PFSK-1 (cell line): ENCODE data around the gene SLC44A1.

Experiments
- FOXP2 ChIP-seq: optimal IDR thresholded peaks from 2 replicates; pipeline ENCODE3; 2011; ENCODE audit warnings: borderline replicate concordance, control low read depth, inconsistent platforms; ENCODE audit not compliant: insufficient read depth; ENCODE audit errors: extremely low read length, extremely low read depth
- POLR2AphosphoS5 ChIP-seq: IDR thresholded peaks from 2 replicates; pipeline ENCODE4 v1.6.1; 2012; ENCODE audit warnings: low read depth, mild to moderate bottlenecking, control low read depth, low read length, moderate library complexity
- REST ChIP-seq, 2 experiments: IDR thresholded peaks; 2 replicates each; pipeline versions ENCODE4 v1.6.1 to v1.8.0; 2011 to 2012; ENCODE audit warnings: low read depth in 2 of 2, low read length in 2 of 2, control low read depth in 1 of 2, inconsistent platforms in 1 of 2, mild to moderate bottlenecking in 1 of 2, moderate library complexity in 1 of 2; ENCODE audit not compliant: insufficient read depth in 1 of 2
- SIN3A ChIP-seq: IDR thresholded peaks from 2 replicates; pipeline ENCODE4 v1.6.1; 2012; ENCODE audit warnings: mild to moderate bottlenecking, low read length, moderate library complexity, borderline replicate concordance; ENCODE audit not compliant: insufficient read depth
- TAF1 ChIP-seq: IDR thresholded peaks from 2 replicates; pipeline ENCODE4 v1.6.1; 2012; ENCODE audit warnings: low read length, control low read depth, borderline replicate concordance; ENCODE audit not compliant: insufficient read depth

GRCh38 chr9:105396441-105396840 is 152.0 kb downstream of the SLC44A1 start:
- TF ChIP-seq POLR2AphosphoS5 (no peak), REST (IDR thresholded peaks at IDR 0.05; ENCODE audit: insufficient read depth in 1 of 2, low read depth in 2 of 2, low read length in 2 of 2) (no peak), SIN3A (no peak), TAF1 (no peak), FOXP2 (no peak)
